Endothelial cell (in vitro differentiated cells): ENCODE results near the gene SPR. TPM values are rescaled to one million over a fixed set of nuclear protein-coding genes. Genes with fewer than 3 reads are reported as not detected.

Source experiments
- DNase-seq: peaks from one replicate; pipeline ENCODE4 v3.0.0; 2021; ENCODE audit warnings: low spot score
- H3K27ac Mint-ChIP-seq: one replicate; pipeline ENCODE4 v1.8.0; 2021; ENCODE audit warnings: mixed read lengths, inconsistent platforms; ENCODE audit not compliant: unreplicated experiment
- H3K27me3 Mint-ChIP-seq: one replicate; pipeline ENCODE4 v1.8.0; 2021; ENCODE audit warnings: mild to moderate bottlenecking, moderate library complexity, mixed read lengths, inconsistent platforms; ENCODE audit not compliant: unreplicated experiment
- H3K36me3 Mint-ChIP-seq: one replicate; pipeline ENCODE4 v1.8.0; 2021; ENCODE audit warnings: mild to moderate bottlenecking, low read depth, mixed read lengths, inconsistent platforms; ENCODE audit not compliant: unreplicated experiment
- H3K4me1 Mint-ChIP-seq: one replicate; pipeline ENCODE4 v1.8.0; 2021; ENCODE audit warnings: mild to moderate bottlenecking, mixed read lengths, inconsistent platforms; ENCODE audit not compliant: unreplicated experiment
- H3K4me3 Mint-ChIP-seq: one replicate; pipeline ENCODE4 v1.8.0; 2021; ENCODE audit warnings: mild to moderate bottlenecking, mixed read lengths, inconsistent platforms; ENCODE audit not compliant: unreplicated experiment
- H3K9me3 Mint-ChIP-seq: one replicate; pipeline ENCODE4 v1.8.0; 2021; ENCODE audit warnings: mixed read lengths, inconsistent platforms; ENCODE audit not compliant: unreplicated experiment
- CTCF ChIP-seq: fragments of 200-600 bp; sonication (generic); IDR thresholded peaks from one replicate; pipeline ENCODE4 v1.5.0; 2021; ENCODE audit warnings: antibody characterized with exemption; ENCODE audit not compliant: unreplicated experiment
- total RNA-seq: library from RNA; stranded (reverse); fragmentation: NEBNext Ultra II Directional; extraction: Animal tissue kit (Norgen Biotek cat#: 25700); gene quantifications from one replicate; pipeline ENCODE4 v1.2.1, GENCODE V29; 2021; ENCODE audit not compliant: unreplicated experiment

The SPR gene
- total RNA-seq, 1 donor from 2014 or later = 12.2 TPM

GRCh38 chr2:72921853-72922252 is 34.6 kb downstream of the SPR start:
- Mint-ChIP-seq H3K36me3 (peaks cover 11% of the 10 kb centered on the region), H3K9me3 (no peaks in the 10 kb centered on the region), H3K27me3 (peaks cover 34% of the 10 kb centered on the region), H3K4me3 (no peak overlapping the region), H3K27ac (no peak overlapping the region), H3K4me1 (peaks cover 17% of the 10 kb centered on the region)
- DNase-seq = no peak
- no peak for TF ChIP-seq CTCF

- H3K9me3 Mint-ChIP-seq = no peaks in the 10 kb centered on the region
- DNase-seq = no peak
- TF ChIP-seq CTCF = no peak
- peaks cover 11% of the 10 kb centered on the region for H3K36me3 Mint-ChIP-seq
- peaks cover 14% of the 10 kb centered on the region for H3K4me1 Mint-ChIP-seq
- H3K4me3 Mint-ChIP-seq = peak overlapping the region; percentile 51
- no peak overlapping the region for H3K27ac Mint-ChIP-seq
- H3K27me3 Mint-ChIP-seq = peaks cover 28% of the 10 kb centered on the region
Observed at GRCh38 chr2:72923833-72924352, 36.7 kb downstream of the SPR start.

- H3K36me3 Mint-ChIP-seq = peaks cover 6% of the 10 kb centered on the region
- H3K27me3 Mint-ChIP-seq = peaks cover 24% of the 10 kb centered on the region
- TF ChIP-seq CTCF = no peak
- H3K4me3 Mint-ChIP-seq = peak overlapping the region; percentile 22
- H3K4me1 Mint-ChIP-seq = peaks cover 8% of the 10 kb centered on the region
- no peak for DNase-seq
- H3K27ac Mint-ChIP-seq = no peak overlapping the region
- no peaks in the 10 kb centered on the region for H3K9me3 Mint-ChIP-seq
Observed at GRCh38 chr2:72924353-72925240, 37.4 kb downstream of the SPR start.

- Mint-ChIP-seq H3K27me3 (peaks cover 22% of the 10 kb centered on the region), H3K9me3 (no peaks in the 10 kb centered on the region), H3K4me3 (peak overlapping the region; percentile 22), H3K4me1 (peaks cover 8% of the 10 kb centered on the region), H3K36me3 (peaks cover 6% of the 10 kb centered on the region), H3K27ac (no peak overlapping the region)
- TF ChIP-seq CTCF = no peak
- no peak for DNase-seq
Observed at GRCh38 chr2:72925328-72925943, 38.2 kb downstream of the SPR start.

- Mint-ChIP-seq H3K9me3 (no peaks in the 10 kb centered on the region), H3K4me1 (peaks cover 8% of the 10 kb centered on the region), H3K27me3 (peaks cover 22% of the 10 kb centered on the region), H3K27ac (no peak overlapping the region), H3K4me3 (no peak overlapping the region), H3K36me3 (peaks cover 6% of the 10 kb centered on the region)
- DNase-seq = no peak
- no peak for TF ChIP-seq CTCF
Observed at GRCh38 chr2:72926368-72926767, 39.2 kb downstream of the SPR start.
